Measurements from ENCODE around the gene LOXL3. TPM values are rescaled to one million over a fixed set of nuclear protein-coding genes. Genes with fewer than 3 reads are reported as not detected.

LOXL3 gene
- total RNA-seq, 4 donors from 2014 or later: 0.48 to 4.3 (median 3.2) TPM; not detected in 1

GRCh38 chr2:74515271-74515980, 38.3 kb downstream of the LOXL3 start:
- TF ChIP-seq CTCF (IDR thresholded peaks at IDR 0.05) (no peak), POLR2A (IDR thresholded peaks at IDR 0.05) (no peak)
- 20 to 27% methylated on average over 3 to 4 of the region's 60 CpGs for WGBS, 2 donors
- Histone ChIP-seq H3K4me1 (peaks cover 14 to 39% (median 29%) of the 10 kb centered on the region in 3 donors), H3K36me3 (no peaks in the 10 kb centered on the region), H3K27me3 (peaks cover 41 to 100% (median 48%) of the 10 kb centered on the region in 4 donors), H3K9me3 (no peaks in the 10 kb centered on the region), H3K4me3 (peak overlapping the region in 2 of 4 donors; percentile 43 to 60), H3K27ac (no peak overlapping the region)
- DNase-seq: no peak
- intact Hi-C loops (cut with DNase I): no loop called here

DNA sequence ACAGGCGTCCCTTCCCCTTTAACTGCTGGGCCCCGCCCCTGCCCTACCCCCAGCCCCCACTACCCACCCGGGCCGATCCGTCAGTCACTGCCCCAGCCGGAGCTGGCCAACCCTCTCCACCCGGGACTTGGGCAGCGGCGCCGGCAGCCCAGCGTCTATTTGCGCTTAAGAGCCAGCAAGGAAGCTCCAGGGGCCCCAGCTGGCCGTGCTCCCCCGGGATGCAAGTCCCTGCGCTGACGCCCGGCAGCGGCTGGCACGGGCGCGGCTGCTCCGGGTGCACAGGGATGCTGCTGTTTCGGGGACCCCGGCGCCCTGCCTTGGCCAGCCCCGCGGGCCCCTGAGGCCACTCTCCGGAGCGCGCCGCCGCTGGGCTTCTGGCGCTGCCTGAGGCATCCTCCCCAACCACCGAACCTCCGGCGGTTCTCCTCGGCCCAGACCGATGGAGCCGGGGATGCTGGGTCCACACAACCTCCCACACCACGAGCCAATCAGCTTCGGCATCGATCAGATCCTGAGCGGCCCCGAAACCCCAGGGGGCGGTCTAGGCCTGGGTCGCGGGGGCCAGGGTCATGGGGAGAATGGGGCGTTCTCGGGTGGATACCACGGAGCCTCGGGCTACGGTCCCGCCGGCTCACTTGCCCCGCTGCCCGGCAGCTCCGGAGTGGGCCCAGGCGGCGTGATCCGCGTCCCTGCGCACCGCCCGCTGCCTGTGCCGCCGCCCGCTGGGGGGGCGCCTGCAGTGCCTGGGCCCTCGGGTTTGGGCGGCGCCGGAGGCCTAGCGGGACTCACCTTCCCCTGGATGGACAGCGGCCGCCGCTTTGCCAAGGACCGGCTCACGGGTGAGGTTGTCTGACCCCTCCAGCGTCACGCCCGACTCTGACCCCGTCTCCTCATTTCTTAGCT, 39.1 kb downstream of the LOXL3 start, which contains the start of gene TLX2:
Gene TLX2, plus strand, starts transcription at position 83 of the 903 bp plus-strand sequence. Its CDS starts 357 bp downstream, at position 440.
- intact Hi-C loops (cut with DNase I): no loop called here
- Histone ChIP-seq H3K9me3 (no peaks in the 10 kb centered on the region), H3K27me3 (peaks cover 41 to 100% (median 48%) of the 10 kb centered on the region in 4 donors), H3K4me1 (peaks cover 14 to 39% (median 29%) of the 10 kb centered on the region in 3 donors), H3K4me3 (peak within 1 kb of the TSS in 2 of 4 donors; percentile 43 to 60), H3K36me3 (no peaks in the 10 kb centered on the region), H3K27ac (no peak within 1 kb of the TSS)
- WGBS, 2 donors: 2 to 17% methylated on average over 3 to 17 of the region's 82 CpGs
- no peak for TF ChIP-seq CTCF (IDR thresholded peaks at IDR 0.05)
- TF ChIP-seq POLR2A (IDR thresholded peaks at IDR 0.05): no peak
- no peak for DNase-seq

GRCh38 chr2:74513605-74514367, 40.0 kb downstream of the LOXL3 start:
- Histone ChIP-seq H3K4me1 (peaks cover 14 to 39% (median 29%) of the 10 kb centered on the region in 3 donors), H3K36me3 (no peaks in the 10 kb centered on the region), H3K9me3 (no peaks in the 10 kb centered on the region), H3K27me3 (peaks cover 41 to 98% (median 48%) of the 10 kb centered on the region in 4 donors), H3K27ac (no peak overlapping the region), H3K4me3 (peak overlapping the region in 1 of 4 donors; percentile 60)
- intact Hi-C loops (cut with DNase I): no loop called here
- DNase-seq: no peak
- 5 to 13% methylated on average over 3 to 30 of the region's 52 CpGs for WGBS, 2 donors
- TF ChIP-seq CTCF (IDR thresholded peaks at IDR 0.05) (no peak), POLR2A (IDR thresholded peaks at IDR 0.05) (no peak)

DNA sequence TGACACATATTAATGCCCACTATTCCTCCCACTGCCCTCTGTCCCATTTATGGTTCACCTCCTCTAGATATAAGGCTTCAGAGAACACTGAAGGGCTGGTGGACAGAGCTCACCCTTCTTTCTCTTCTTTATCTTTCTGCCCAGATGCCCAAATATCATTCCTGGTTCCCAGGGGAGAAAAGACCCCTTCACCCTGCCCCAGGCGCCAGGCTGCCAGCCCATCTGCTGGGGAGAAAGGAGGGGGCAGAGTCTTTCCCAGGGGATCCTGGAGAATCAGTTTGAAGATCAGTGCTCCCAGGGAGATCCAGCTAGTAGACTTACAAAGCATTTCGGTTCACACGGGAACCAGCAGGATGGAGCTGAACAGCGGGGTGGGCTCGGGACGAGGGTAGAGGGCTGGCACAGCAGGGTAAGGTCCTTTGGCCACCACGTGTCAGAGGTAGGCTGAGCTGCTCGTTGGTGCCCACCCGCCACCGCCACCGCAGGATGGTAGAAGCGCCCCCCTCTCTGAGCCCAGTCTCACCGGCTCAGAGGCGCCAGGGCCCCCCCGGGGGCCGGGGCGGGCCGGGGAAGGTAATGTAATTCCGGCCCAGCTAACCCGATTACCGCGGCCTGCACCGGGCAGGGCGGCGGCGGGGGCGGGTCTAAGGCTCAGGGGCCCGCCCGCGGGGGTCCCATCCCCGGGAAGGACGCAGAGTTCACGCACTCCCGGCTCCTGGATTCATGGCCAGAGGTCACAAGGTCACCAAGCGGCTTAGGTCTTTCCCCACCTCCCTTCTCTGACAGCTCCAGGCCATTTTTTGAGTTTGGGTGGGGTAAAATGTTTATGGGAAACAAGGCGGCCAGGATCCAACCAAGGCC, 40.8 kb downstream of the LOXL3 start:
- no peaks in the 10 kb centered on the region for H3K36me3 ChIP-seq
- no peak for DNase-seq
- 8% methylated on average over 4 of the region's 36 CpGs; no CpG with 5 or more reads in 1 of the 2 donors for WGBS, 2 donors
- intact Hi-C loops (cut with DNase I): no loop called here
- TF ChIP-seq CTCF (IDR thresholded peaks at IDR 0.05) (no peak), POLR2A (IDR thresholded peaks at IDR 0.05) (no peak)
- H3K27ac ChIP-seq: no peak overlapping the region
- peaks cover 19 to 45% (median 33%) of the 10 kb centered on the region in 3 donors for H3K4me1 ChIP-seq
- H3K4me3 ChIP-seq: no peak overlapping the region
- peaks cover 41 to 97% (median 48%) of the 10 kb centered on the region in 4 donors for H3K27me3 ChIP-seq
- H3K9me3 ChIP-seq: no peaks in the 10 kb centered on the region
